Measurements from ENCODE around the gene NCF2.

Gene NCF2

DNA sequence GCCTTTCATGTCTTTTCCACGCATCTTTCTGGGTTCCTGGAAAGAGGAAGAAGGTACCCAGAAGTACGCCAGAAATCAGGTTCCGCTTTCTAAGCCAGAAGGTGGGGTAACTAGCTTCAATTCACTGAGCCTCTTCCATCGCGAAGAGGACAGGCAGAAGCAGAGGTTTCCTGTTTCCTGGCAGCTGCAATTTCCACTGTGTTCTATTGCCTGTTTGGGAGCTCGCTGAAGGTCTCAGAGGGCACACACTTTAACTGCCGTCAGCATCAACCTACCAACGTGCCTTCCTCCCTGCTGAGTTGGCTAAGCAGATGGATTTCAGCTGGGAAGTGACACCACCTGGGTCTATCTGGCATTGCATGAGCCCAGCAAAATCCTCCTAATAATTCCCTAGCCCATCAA lies 10.0 kb downstream of the NCF2 start:
- FAIRE-seq: peak; percentile 53
- DNase-seq (ENCODE audit: insufficient read length): no peak
- TF ChIP-seq TAF1 (IDR thresholded peaks at IDR 0.05; ENCODE audit: borderline replicate concordance, low read depth, low read length) (no peak), POLR2A (IDR thresholded peaks at IDR 0.05; ENCODE audit: low read depth, low read length) (0 out of 2 replicates have a peak, but pooled peaks have one; percentile 24), POLR2AphosphoS5 (IDR thresholded peaks at IDR 0.05; ENCODE audit: low read depth, low read length) (no peak)

DNA sequence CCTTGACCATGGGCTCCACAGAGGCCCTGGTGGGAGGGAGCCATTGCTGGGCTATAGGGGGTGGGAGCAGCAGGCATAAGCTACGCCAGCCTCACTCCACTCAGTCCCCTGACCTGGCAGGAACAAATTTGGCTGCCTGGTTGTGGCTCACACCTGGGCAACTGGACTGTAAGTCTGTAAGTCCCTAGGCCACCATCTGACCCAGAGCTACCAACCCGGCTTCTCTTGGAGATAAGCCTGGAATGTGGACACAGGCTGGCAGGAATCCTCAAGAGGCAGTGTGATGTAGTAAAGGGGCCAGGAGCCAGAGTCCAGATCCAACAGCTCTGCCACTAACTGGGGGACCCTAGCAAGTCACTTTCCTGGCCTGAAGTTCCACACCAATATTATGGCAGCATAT lies 11.4 kb downstream of the NCF2 start:
- no peak for DNase-seq (ENCODE audit: insufficient read length)
- TF ChIP-seq POLR2AphosphoS5 (IDR thresholded peaks at IDR 0.05; ENCODE audit: low read depth, low read length) (no peak), TAF1 (IDR thresholded peaks at IDR 0.05; ENCODE audit: borderline replicate concordance, low read depth, low read length) (no peak), POLR2A (IDR thresholded peaks at IDR 0.05; ENCODE audit: low read depth, low read length) (no peak)
- FAIRE-seq: no peak

DNA sequence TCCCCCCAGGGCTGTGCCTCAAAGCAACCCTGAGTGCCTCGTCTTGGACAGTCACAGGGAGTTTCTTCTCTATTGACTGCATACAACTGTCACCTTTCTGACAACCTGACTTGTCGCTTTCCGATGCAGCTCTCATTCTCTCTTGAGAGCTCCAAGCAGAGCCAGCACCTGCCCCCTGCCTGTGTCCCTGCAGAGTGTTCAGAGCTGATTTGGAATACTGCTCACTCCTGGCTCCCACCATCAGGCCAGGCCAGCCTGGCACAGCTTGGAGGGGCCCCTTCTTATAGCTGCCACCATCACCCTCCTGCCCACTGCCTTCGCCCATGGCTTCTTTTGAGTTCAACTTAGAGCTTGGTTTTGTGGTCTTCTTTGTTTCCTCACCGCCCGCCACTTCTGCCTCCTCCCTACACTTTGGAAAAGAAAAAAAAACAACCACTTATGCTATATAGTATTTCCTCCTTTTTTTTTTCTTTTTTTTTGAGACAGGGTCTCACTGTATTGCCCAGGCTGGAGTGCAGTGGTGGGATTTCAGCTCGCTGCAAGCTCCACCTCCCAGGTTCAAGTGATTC lies 12.3 kb downstream of the NCF2 start:
- DNase-seq (ENCODE audit: insufficient read length): no peak
- no peak for FAIRE-seq
- no peak for TF ChIP-seq POLR2A (IDR thresholded peaks at IDR 0.05; ENCODE audit: low read depth, low read length)
- TF ChIP-seq TAF1 (IDR thresholded peaks at IDR 0.05; ENCODE audit: borderline replicate concordance, low read depth, low read length): no peak
- no peak for TF ChIP-seq POLR2AphosphoS5 (IDR thresholded peaks at IDR 0.05; ENCODE audit: low read depth, low read length)

DNA sequence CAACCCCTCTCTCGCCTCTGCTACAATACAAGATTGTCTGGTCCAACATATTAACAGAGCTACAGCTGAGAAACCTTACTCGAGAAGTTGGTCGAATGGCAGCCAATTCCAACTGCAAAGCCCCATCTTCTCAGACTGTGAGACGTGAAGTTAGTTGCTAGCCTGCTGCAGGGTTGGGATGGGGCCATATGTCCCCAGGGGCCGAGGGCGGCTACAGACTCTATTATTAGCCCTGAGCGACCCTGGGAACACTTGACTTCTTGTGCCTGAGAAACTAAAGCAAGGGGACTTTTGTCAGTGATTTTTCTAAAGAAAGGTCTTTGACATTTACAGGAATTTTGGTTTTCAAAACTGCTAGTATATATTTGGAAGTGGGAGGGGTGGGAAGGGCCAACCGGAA lies 13.7 kb downstream of the NCF2 start:
- TF ChIP-seq POLR2AphosphoS5 (IDR thresholded peaks at IDR 0.05; ENCODE audit: low read depth, low read length): no peak
- no peak for FAIRE-seq
- no peak for DNase-seq (ENCODE audit: insufficient read length)

DNA sequence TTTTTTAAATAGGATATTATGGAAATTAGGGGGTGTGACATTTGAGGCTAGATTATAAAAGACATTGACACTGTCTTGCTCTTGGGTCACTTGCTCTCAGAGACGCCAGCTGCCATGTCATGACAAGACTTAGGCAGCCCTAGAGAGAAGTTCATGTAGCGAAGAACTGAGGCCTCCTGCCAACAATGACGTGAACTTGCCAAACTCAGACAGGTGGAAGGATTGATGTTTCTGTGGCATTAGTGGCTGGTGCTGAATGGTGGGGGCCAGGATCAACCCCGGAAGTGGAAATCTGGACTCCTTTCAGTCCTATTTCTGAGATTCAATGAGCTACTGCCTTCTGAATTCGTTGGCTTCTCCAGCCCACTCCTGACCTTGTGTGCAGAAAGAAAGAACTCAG lies 14.7 kb downstream of the NCF2 start:
- TF ChIP-seq POLR2AphosphoS5 (IDR thresholded peaks at IDR 0.05; ENCODE audit: low read depth, low read length) (no peak), TAF1 (IDR thresholded peaks at IDR 0.05; ENCODE audit: borderline replicate concordance, low read depth, low read length) (no peak), POLR2A (IDR thresholded peaks at IDR 0.05; ENCODE audit: low read depth, low read length) (no peak)
- no peak for FAIRE-seq

DNA sequence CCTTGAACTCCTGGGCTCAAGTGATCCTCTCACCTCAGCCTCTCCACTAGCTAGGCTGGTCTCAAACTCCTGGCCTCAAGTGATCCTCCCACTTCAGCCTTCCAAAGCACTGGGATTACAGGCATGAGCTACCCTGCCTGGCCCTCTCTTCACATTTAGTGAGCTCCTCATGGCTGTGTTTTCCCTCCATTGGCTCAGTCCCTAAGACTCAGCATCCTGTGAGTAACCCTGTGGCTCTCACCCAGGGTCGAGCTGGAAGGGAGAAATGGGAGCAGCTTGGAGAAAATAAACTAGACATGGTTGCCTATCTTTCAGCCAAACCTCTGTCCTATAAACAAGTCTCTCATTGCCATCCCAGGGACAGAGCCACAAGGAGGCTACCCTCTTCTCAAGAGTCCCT lies 17.5 kb downstream of the NCF2 start:
- no peak for TF ChIP-seq POLR2A (IDR thresholded peaks at IDR 0.05; ENCODE audit: low read depth, low read length)
- TF ChIP-seq POLR2AphosphoS5 (IDR thresholded peaks at IDR 0.05; ENCODE audit: low read depth, low read length): no peak
- TF ChIP-seq TAF1 (IDR thresholded peaks at IDR 0.05; ENCODE audit: borderline replicate concordance, low read depth, low read length): no peak
- FAIRE-seq: no peak
- DNase-seq (ENCODE audit: insufficient read length): no peak

More for the DNA sequence above, 14.7 kb downstream of the NCF2 start:
- DNase-seq (ENCODE audit: insufficient read length): no peak

DNA sequence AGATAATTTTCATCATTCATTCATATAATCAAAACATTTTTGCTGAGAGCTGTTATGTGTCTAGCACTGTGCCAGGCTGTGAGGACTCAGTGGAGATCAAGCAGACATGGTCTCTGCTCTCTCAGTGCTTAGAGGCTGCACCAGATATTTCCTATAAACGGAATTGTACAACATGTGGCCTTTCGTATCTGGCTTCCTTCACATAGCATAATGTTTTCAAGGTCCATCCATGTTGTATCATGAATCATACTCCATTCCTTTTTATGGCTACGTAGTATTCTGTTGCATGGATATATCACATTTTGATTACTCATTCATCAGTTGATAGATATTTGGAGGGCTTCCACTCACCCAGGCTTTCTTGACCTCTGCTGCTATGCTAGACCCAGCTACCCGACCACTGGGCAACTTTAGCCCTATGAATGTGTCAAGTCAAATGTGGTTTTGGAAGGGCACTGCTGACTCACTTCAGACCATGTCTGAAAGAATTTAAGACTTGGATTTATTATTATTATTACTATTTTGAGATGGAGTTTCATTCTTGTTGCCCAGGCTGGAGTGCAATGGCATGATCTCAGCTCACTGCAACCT lies 18.5 kb downstream of the NCF2 start:
- TF ChIP-seq POLR2A (IDR thresholded peaks at IDR 0.05; ENCODE audit: low read depth, low read length) (no peak), POLR2AphosphoS5 (IDR thresholded peaks at IDR 0.05; ENCODE audit: low read depth, low read length) (no peak), TAF1 (IDR thresholded peaks at IDR 0.05; ENCODE audit: borderline replicate concordance, low read depth, low read length) (no peak)
- FAIRE-seq (no peak), DNase-seq (ENCODE audit: insufficient read length) (no peak)

DNA sequence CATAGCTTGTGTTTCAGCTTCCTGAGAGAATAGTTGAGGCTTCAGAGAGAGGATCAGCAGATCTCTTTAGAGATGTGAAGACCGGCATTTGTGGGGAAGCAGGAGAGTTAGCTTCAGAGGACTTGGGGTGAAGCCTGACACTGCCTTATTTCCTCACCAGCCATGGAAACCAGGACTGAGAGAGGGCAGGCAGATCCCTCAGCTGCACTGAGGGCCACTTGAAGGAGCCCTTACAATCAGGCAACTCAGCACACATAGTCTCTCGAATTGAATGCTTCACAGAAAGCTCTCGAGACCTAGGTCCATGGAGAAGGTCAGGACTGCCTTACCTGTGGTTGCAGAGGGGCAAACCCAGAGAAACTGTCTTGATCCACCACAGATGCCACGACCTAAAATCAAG lies 19.8 kb downstream of the NCF2 start:
- DNase-seq (ENCODE audit: insufficient read length) (no peak), FAIRE-seq (no peak)
- TF ChIP-seq POLR2A (IDR thresholded peaks at IDR 0.05; ENCODE audit: low read depth, low read length) (0 out of 2 replicates have a peak, but pooled peaks have one; percentile 38), TAF1 (IDR thresholded peaks at IDR 0.05; ENCODE audit: borderline replicate concordance, low read depth, low read length) (no peak), POLR2AphosphoS5 (IDR thresholded peaks at IDR 0.05; ENCODE audit: low read depth, low read length) (no peak)

DNA sequence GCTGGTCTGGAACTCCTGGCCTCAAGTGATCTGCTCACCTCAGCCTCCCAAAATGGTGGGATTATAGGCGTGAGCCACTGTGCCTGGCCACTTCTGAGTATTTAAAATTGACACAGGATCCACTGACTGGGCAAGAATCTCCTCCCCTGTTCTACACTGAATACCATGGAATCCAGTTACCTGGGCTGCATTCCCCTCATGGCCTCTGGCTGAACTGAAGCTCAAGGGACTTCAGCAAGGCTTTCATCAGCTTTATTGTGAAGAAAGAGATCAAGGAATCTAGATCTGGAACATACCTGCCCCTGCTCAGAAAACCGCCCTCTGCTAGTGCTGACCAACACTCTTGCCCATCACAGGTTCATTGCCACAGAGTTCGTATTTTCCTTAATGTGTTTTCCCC lies 20.5 kb downstream of the NCF2 start:
- TF ChIP-seq TAF1 (IDR thresholded peaks at IDR 0.05; ENCODE audit: borderline replicate concordance, low read depth, low read length) (no peak), POLR2A (IDR thresholded peaks at IDR 0.05; ENCODE audit: low read depth, low read length) (no peak), POLR2AphosphoS5 (IDR thresholded peaks at IDR 0.05; ENCODE audit: low read depth, low read length) (no peak)
- FAIRE-seq: no peak
- no peak for DNase-seq (ENCODE audit: insufficient read length)

DNA sequence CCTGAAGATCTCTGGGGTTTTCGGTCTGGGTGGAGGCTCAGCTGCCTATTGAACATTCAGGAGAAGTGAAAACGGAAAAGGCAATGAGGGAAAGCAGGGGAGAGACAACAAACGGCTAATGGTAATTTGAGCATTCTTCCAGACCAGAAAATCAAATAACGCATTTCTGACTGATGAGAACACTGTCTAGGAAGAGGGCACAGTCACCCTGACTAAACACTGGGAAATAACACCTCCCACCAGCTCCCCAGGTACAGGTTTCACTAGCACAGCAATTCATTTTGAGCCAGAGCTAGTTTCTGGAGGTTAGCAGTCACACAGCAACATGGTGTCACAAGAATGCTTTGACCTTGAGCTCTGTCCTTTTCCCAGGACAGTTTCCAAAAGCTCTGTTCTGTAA lies 21.1 kb downstream of the NCF2 start:
- DNase-seq (ENCODE audit: insufficient read length) (no peak), FAIRE-seq (no peak)
- TF ChIP-seq POLR2AphosphoS5 (IDR thresholded peaks at IDR 0.05; ENCODE audit: low read depth, low read length): no peak
- no peak for TF ChIP-seq TAF1 (IDR thresholded peaks at IDR 0.05; ENCODE audit: borderline replicate concordance, low read depth, low read length)
- TF ChIP-seq POLR2A (IDR thresholded peaks at IDR 0.05; ENCODE audit: low read depth, low read length): no peak

DNA sequence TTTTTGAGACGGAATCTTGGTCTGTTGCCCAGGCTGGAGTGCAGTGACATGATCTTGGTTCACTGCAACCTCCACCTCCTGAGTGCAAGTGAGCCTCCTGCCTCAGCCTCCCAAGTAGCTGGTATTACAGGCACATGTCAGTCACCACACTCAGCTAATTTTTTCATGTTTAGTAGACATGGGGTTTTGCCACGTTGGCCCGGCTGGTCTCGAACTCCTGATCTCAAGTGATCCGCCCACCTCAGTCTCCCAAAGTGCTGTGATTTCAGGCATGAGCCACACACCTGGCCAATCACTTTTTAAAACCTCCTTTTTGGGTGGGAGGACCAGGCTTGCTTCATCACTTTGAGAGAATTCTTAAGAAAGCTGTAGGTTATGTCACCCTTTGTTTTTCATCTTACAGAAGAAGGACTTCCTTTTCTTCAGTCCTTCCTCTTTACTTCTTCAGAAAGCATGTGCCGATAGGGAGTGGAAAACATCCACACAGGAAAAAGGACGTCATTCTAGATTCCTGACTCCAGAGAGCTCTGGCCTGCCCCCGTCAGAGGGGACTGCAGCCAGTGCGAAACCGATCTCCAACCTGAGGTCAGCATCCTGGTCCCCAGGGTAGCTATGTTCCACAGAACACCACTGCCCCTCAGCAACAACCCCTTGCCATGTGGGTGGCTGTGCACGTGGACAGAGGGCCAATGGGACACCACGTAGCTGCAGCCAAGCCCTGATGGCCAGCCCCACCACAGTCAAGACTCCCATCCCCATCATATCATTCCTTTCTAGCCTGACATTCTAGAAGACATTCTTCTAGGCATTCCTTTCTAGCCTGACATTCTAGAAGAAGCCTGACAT lies 21.9 kb downstream of the NCF2 start:
- TF ChIP-seq TAF1 (IDR thresholded peaks at IDR 0.05; ENCODE audit: borderline replicate concordance, low read depth, low read length) (no peak), POLR2AphosphoS5 (IDR thresholded peaks at IDR 0.05; ENCODE audit: low read depth, low read length) (no peak), POLR2A (IDR thresholded peaks at IDR 0.05; ENCODE audit: low read depth, low read length) (no peak)
- FAIRE-seq: no peak
- no peak for DNase-seq (ENCODE audit: insufficient read length)

DNA sequence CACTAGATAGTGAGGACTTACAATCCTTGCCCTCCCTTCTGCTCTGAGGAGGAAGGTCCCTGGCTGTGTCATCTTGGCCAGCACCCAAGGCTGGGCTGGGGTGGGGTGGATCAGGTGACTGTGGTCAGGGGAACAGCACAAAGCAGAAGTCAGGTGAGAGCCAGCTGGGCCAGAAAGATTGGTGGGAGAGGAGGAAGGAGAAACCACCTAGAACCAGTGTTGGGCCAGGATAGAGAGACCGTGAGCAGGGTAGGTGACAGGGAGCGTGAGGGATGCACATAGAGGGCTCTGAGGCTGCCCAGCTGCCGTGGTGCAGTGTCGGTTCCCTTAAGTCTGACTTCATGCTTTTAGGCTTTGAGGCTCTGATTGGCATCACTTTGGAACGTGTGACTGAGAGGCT lies 22.7 kb downstream of the NCF2 start:
- FAIRE-seq (no peak), DNase-seq (ENCODE audit: insufficient read length) (no peak)
- TF ChIP-seq POLR2AphosphoS5 (IDR thresholded peaks at IDR 0.05; ENCODE audit: low read depth, low read length) (no peak), TAF1 (IDR thresholded peaks at IDR 0.05; ENCODE audit: borderline replicate concordance, low read depth, low read length) (no peak), POLR2A (IDR thresholded peaks at IDR 0.05; ENCODE audit: low read depth, low read length) (no peak)
